GM19099 (cell line): ENCODE results near the gene EFCAB7.

ENCODE experiments used
- POLR2A ChIP-seq: IDR thresholded peaks from 3 replicates; pipeline ENCODE4 v1.6.1; 2011; ENCODE audit warnings: low read depth; ENCODE audit not compliant: insufficient read length; ENCODE audit errors: extremely low read depth

Gene EFCAB7

GRCh38 chr1:63592536-63593302 is 69.4 kb downstream of the EFCAB7 start:
- TF ChIP-seq POLR2A: no peak

DNA sequence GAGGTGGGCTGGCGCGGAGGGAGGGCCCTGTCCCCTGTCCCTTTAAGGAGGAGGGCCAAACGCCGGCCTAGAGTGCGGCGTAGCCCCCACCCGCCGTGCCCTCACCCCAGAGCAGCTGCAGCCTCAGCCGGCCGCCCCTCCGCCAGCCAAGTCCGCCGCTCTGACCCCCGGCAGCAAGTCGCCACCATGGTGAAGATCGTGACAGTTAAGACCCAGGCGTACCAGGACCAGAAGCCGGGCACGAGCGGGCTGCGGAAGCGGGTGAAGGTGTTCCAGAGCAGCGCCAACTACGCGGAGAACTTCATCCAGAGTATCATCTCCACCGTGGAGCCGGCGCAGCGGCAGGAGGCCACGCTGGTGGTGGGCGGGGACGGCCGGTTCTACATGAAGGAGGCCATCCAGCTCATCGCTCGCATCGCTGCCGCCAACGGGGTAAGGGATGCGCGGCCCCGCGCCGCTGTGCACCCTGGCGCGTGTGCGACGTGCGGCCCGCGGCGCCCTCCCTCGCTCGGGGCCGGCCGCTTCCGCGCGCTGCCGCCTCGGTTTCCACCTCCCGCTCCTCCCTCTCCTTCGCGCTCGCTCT is 70.1 kb downstream of the EFCAB7 start, which contains the start of gene PGM1:
Gene PGM1 (plus strand): TSS at position 109 of the 583 bp plus-strand sequence. CDS start 78 bp downstream, at position 187.
- TF ChIP-seq POLR2A: peak; percentile 61

- no peak for TF ChIP-seq POLR2A
Measured at GRCh38 chr1:63593886-63594605, 70.7 kb downstream of the EFCAB7 start.

DNA sequence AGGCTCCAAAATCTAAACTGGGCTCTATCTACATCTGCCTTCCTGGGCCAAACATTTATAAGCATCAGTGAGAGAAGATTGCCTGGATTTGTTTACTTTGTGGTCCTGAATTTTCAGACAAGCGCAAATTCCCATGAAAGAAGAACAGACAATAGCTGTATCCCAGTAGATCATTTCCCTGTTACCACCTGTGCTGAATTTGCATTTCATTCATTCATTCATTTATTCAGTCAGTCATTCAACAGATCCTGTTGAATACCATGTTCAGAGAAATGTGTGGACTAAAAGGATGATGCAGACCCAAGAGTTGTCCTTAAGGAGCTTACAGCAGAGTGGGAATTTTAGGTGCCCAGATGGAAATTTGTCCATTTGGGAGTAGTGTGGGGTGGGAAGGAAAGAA is 72.1 kb downstream of the EFCAB7 start:
- no peak for TF ChIP-seq POLR2A

DNA sequence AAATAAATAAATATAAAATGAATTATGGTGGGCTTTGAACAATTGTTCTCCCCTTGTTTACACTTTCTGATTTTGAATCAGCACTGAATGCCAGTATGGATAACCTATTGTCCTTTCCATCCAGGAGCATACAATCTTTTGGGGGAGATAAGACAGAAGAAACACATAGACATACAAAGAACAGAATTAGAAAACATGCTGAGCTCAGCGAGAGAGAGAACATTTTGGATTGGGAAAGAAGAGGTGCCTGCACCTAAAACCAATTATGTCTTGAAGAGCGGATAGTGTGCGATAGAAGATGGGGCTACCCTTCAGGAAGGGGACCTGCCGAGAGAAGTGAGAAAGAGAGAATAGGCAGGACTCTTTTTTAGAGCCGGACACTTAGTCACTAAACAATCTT is 76.5 kb downstream of the EFCAB7 start:
- no peak for TF ChIP-seq POLR2A

- no peak for TF ChIP-seq POLR2A
Measured at GRCh38 chr1:63600248-63600647, 76.9 kb downstream of the EFCAB7 start.

GRCh38 chr1:63601061-63601460 is 77.7 kb downstream of the EFCAB7 start:
- no peak for TF ChIP-seq POLR2A

- no peak for TF ChIP-seq POLR2A
Measured at GRCh38 chr1:63601463-63601862, 78.1 kb downstream of the EFCAB7 start.

DNA sequence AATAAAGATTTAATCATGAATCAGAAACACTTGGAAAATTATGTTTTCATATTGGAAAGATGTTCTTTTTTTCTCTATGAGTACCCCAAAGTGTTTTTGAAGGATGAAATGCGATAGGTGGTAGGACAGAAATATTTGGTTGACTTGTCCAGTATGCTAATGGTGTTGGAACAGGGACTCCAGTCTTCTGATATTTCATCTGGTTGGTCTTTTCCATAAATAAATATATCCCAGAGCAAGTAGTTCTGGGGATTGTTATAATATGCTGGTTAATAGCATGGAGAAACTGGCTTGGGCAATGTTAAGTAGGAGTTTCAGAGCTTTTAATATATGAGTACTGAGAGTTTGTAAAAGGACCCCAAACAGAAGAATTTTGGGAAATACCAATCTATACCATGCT is 78.6 kb downstream of the EFCAB7 start:
- no peak for TF ChIP-seq POLR2A

- TF ChIP-seq POLR2A: no peak
Measured at GRCh38 chr1:63602629-63603028, 79.3 kb downstream of the EFCAB7 start.

DNA sequence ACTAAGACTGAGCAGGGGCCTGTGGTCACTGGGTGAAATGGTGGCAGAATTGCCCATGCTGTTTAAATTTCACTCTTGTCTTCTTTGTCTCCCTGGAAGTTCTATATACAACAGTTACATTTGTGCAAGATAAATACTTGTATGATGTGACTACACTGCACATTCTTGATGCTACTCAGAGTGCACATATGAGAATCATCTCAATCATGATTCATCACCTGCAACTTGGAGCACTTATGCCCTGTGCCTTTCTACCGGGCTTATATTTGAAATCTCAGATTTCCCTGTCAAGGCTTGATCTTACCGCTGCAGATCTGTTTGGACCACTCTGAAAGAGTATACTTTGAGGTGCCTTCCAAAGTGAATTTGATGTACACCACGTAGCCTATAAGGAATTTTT is 80.5 kb downstream of the EFCAB7 start:
- no peak for TF ChIP-seq POLR2A

DNA sequence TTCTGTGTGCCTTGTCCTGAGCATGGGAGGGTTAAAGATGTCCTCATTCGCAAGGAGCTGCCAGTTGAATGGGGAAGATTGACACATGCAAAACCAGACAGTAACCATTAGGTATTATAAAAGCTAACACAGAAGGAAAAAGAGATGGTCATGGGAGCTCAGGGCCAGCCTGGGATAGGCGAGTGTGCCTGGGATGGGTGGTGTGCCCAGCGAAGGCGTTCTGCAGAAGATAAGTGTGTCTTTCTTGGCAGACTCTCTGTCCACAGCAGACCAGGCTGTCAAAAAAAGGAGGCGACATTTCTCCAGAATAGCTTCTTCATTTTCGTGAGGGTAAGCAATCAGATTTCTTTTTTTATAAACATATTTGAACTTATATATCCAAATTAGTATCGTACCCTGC is 84.0 kb downstream of the EFCAB7 start:
- no peak for TF ChIP-seq POLR2A

DNA sequence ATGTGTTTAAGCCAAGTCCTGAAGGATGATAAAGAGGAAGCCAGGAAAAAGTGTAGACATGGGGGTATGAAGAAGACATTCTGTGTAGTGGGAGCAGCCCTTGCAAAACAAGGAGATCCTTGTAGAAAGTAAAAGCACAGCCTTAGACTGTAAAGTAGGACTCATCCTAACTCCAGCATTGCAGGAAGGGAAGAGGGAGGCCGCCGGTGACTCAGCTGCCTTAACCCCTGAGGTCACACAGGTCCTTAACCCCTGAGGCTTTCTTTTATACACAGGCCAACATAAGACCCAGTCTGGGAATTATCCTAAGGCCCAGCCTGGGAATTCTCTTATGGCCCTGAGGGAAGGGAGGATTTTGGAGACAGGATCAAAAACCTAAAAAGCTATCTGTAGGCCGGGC is 87.9 kb downstream of the EFCAB7 start:
- TF ChIP-seq POLR2A: no peak

GRCh38 chr1:63612564-63612963 is 89.2 kb downstream of the EFCAB7 start:
- TF ChIP-seq POLR2A: no peak

- no peak for TF ChIP-seq POLR2A
Measured at GRCh38 chr1:63612971-63613370, 89.6 kb downstream of the EFCAB7 start.
